Muscle layer of duodenum (tissue), 2 donors: ENCODE measurements around the gene IDH3G.
"Not testable (repeated sequence)": the region's sequence is repeated elsewhere in the genome, so short reads cannot be mapped to it uniquely, and the experiment has no call there.

Source experiments
- H3K27ac ChIP-seq: one replicate; pipeline ENCODE4 v1.7.0; 2013; ENCODE audit warnings: mild to moderate bottlenecking, low read length
- H3K27me3 ChIP-seq: one replicate; pipeline ENCODE4 v1.7.0; 2013; ENCODE audit warnings: low read depth, mild to moderate bottlenecking, control low read depth, low read length
- H3K36me3 ChIP-seq, 2 donors: one replicate each; pipeline ENCODE4 v1.7.0; 2013; ENCODE audit warnings: low read length in 2 of 2, control low read depth in 1 of 2, mild to moderate bottlenecking in 1 of 2; ENCODE audit not compliant: insufficient read depth in 2 of 2, control insufficient read depth in 1 of 2
- H3K4me1 ChIP-seq, 2 donors: one replicate each; pipeline ENCODE4 v1.7.0; 2013; ENCODE audit warnings: low read length in 2 of 2, mild to moderate bottlenecking in 2 of 2, control low read depth in 1 of 2, moderate library complexity in 1 of 2; ENCODE audit not compliant: insufficient read depth in 2 of 2, control insufficient read depth in 1 of 2
- H3K4me3 ChIP-seq, 2 donors: one replicate each; pipeline ENCODE4 v1.7.0; 2013; ENCODE audit warnings: low read length in 2 of 2, low read depth in 1 of 2, mild to moderate bottlenecking in 1 of 2
- H3K9me3 ChIP-seq, 2 donors: one replicate each; pipeline ENCODE4 v1.7.0; 2013; ENCODE audit warnings: low read length in 2 of 2, control low read depth in 1 of 2, mild to moderate bottlenecking in 1 of 2; ENCODE audit not compliant: control insufficient read depth in 1 of 2
- donor health status: healthy.

Gene IDH3G

GRCh38 chrX:153762626-153763173 lies 31.5 kb downstream of the IDH3G start:
- Histone ChIP-seq H3K36me3 (no peaks in the 10 kb centered on the region), H3K9me3 (no peaks in the 10 kb centered on the region), H3K27me3 (no peaks in the 10 kb centered on the region), H3K4me3 (no peak overlapping the region), H3K4me1 (no peaks in the 10 kb centered on the region), H3K27ac (no peak overlapping the region)

GRCh38 chrX:153761863-153762262 lies 32.3 kb downstream of the IDH3G start:
- Histone ChIP-seq H3K4me3 (no peak overlapping the region), H3K27me3 (no peaks in the 10 kb centered on the region), H3K27ac (no peak overlapping the region), H3K36me3 (no peaks in the 10 kb centered on the region), H3K9me3 (no peaks in the 10 kb centered on the region), H3K4me1 (no peaks in the 10 kb centered on the region)

GRCh38 chrX:153755136-153755535 lies 39.0 kb downstream of the IDH3G start:
- H3K27ac ChIP-seq: no peak overlapping the region
- no peaks in the 10 kb centered on the region for H3K27me3 ChIP-seq
- H3K4me1 ChIP-seq: no peaks in the 10 kb centered on the region
- H3K9me3 ChIP-seq: no peaks in the 10 kb centered on the region
- no peak overlapping the region for H3K4me3 ChIP-seq
- no peaks in the 10 kb centered on the region for H3K36me3 ChIP-seq

DNA sequence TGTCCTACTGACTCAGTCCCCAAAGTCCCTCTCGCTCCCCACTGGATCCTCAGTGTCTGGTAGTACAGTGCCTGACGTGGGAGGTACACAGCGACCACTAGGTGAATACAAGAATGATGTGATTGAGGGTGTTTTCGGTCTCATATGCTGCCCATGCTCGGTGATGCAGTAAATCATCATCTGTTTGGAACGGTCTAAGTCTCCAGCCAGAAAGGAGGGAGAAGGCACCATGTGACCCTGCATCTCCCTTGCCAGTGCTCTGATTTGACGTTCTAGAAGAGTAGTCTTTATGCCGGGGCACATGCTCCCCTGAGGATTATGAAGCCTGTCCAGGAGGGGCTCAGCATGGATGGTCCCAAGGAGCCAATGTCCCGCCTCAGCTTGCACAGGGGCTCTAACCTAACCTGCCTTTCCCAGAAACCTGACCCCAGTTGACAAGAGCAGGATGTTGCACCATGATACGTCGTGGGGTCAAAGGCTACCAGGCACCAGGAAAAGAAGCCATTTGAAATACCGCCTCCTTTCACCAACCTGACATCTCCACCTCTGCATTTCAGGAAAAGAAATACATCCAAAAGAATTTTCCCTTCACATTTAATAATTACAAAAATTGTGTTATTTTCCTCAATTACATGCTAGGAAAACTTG lies 43.9 kb downstream of the IDH3G start:
- H3K27ac ChIP-seq: no peak overlapping the region
- H3K9me3 ChIP-seq: no peaks in the 10 kb centered on the region
- H3K4me3 ChIP-seq: no peak overlapping the region
- H3K27me3 ChIP-seq: no peaks in the 10 kb centered on the region
- no peaks in the 10 kb centered on the region for H3K4me1 ChIP-seq
- no peaks in the 10 kb centered on the region for H3K36me3 ChIP-seq

DNA sequence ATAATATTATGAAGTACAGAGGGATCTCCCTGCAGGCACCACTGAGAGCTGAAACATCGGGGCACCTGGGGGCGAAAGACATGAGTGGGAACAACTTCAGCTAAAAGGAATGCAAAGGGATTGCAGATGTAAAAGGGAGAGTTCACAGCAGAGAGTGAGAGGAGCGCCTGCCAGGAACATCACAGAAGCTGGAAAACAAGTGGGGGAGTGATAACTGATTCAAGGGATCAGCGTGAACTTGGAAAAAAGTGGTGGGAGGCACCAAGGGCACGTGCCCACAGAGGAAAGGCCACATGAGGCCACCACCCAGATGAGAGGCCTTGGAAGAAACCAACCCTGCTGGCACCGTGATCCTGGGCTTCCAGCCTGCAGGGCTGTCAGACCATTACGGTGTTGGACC lies 45.2 kb downstream of the IDH3G start:
- H3K27me3 ChIP-seq, H3K4me1 ChIP-seq, H3K9me3 ChIP-seq, H3K36me3 ChIP-seq, H3K27ac ChIP-seq, H3K4me3 ChIP-seq: not testable (repeated sequence)

- H3K4me1 ChIP-seq, H3K27me3 ChIP-seq, H3K27ac ChIP-seq, H3K9me3 ChIP-seq, H3K36me3 ChIP-seq, H3K4me3 ChIP-seq: not testable (repeated sequence)
Measured at GRCh38 chrX:153746991-153747390, 47.2 kb downstream of the IDH3G start.

- Histone ChIP-seq H3K4me3 (no peak overlapping the region), H3K36me3 (no peaks in the 10 kb centered on the region), H3K27me3 (no peaks in the 10 kb centered on the region), H3K9me3 (no peaks in the 10 kb centered on the region), H3K4me1 (no peaks in the 10 kb centered on the region), H3K27ac (no peak overlapping the region)
Measured at GRCh38 chrX:153746359-153746758, 47.8 kb downstream of the IDH3G start.

DNA sequence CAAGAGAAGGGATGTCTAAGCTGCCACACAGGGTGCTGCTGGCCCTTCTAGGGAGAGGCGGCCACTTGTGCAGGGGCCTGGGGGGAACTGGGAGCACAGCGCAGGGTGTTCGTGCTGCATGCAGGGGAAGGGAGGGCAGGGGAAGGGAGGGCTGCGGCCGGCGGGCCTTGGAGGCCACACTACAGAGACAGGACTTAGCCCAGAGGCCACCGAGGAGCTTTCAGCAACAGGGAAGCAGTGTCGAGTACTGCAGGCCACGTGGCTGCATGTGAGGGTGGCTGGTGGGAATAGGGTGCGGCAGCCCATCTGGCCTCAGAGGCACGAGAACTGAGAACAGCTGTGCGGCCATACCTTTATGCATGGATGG lies 49.1 kb downstream of the IDH3G start:
- not testable (repeated sequence) for H3K27me3 ChIP-seq, H3K4me1 ChIP-seq

GRCh38 chrX:153744210-153745066 lies 49.7 kb downstream of the IDH3G start:
- peak overlapping the region in 1 of 2 donors; percentile 24 for H3K4me3 ChIP-seq
- no peaks in the 10 kb centered on the region for H3K36me3 ChIP-seq
- no peaks in the 10 kb centered on the region for H3K4me1 ChIP-seq
- no peak overlapping the region for H3K27ac ChIP-seq
- H3K9me3 ChIP-seq: no peaks in the 10 kb centered on the region
- H3K27me3 ChIP-seq: no peaks in the 10 kb centered on the region

More for the DNA sequence above, 49.1 kb downstream of the IDH3G start:
- H3K4me3 ChIP-seq, H3K27ac ChIP-seq, H3K9me3 ChIP-seq, H3K36me3 ChIP-seq: not testable (repeated sequence)

GRCh38 chrX:153743468-153744209 lies 50.5 kb downstream of the IDH3G start:
- not testable (repeated sequence) for H3K27me3 ChIP-seq, H3K27ac ChIP-seq, H3K9me3 ChIP-seq, H3K4me1 ChIP-seq, H3K36me3 ChIP-seq
- peak overlapping the region in 1 of 2 donors; percentile 24 for H3K4me3 ChIP-seq

- not testable (repeated sequence) for H3K27ac ChIP-seq, H3K4me3 ChIP-seq, H3K4me1 ChIP-seq, H3K36me3 ChIP-seq, H3K27me3 ChIP-seq, H3K9me3 ChIP-seq
Measured at GRCh38 chrX:153742796-153743467, 51.2 kb downstream of the IDH3G start.
